Heart right ventricle (tissue), 16 donors: Measurements from ENCODE around the gene TIMM44. TPM values are rescaled to one million over a fixed set of nuclear protein-coding genes. Genes with fewer than 3 reads are reported as not detected.
"Not testable (repeated sequence)": the region's sequence is repeated elsewhere in the genome, so short reads cannot be mapped to it uniquely, and the experiment has no call there.

Experiments
- ATAC-seq, 8 donors: fragments of 200-7000 bp; cut with Tn5 transposase; one replicate each; pipeline ENCODE4 v1.9.1; 2020; ENCODE audit warnings: mild to moderate bottlenecking in 8 of 8, moderate library complexity in 8 of 8, moderate number of reproducible peaks in 1 of 8
- DNase-seq, 2 donors: peaks; one replicate each; pipeline ENCODE4 v3.0.0-alpha.2; 2020
- H3K27ac ChIP-seq, 10 donors: fragments of 200-600 bp; sonication (generic) in 2 of 10; one replicate each; pipeline versions ENCODE4 v1.5.0 to v1.8.0; 2020 to 2022; ENCODE audit warnings: mild to moderate bottlenecking in 3 of 10
- H3K27me3 ChIP-seq, 7 donors: fragments of 200-600 bp; one replicate each; pipeline ENCODE4 v1.8.0; 2021 to 2022; ENCODE audit warnings: mild to moderate bottlenecking in 2 of 7
- H3K36me3 ChIP-seq, 9 donors: fragments of 200-600 bp; sonication (generic) in 1 of 9; one replicate each; pipeline versions ENCODE4 v1.5.0 to v1.8.0; 2020 to 2022; ENCODE audit warnings: mild to moderate bottlenecking in 2 of 9
- H3K4me1 ChIP-seq, 9 donors: fragments of 200-600 bp; sonication (generic) in 1 of 9; one replicate each; pipeline versions ENCODE4 v1.5.0 to v1.8.0; 2020 to 2022; ENCODE audit warnings: mild to moderate bottlenecking in 4 of 9
- H3K4me3 ChIP-seq, 10 donors: fragments of 200-600 bp; sonication (generic) in 2 of 10; one replicate each; pipeline versions ENCODE4 v1.5.0 to v1.8.0; 2020 to 2022; ENCODE audit warnings: mild to moderate bottlenecking in 7 of 10, moderate library complexity in 2 of 10
- H3K9me3 ChIP-seq, 11 donors: fragments of 200-600 bp in 10 of 11; sonication (generic) in 2 of 11; one replicate each; pipeline versions ENCODE4 v1.5.0 to v1.8.0; 2013 to 2022; ENCODE audit warnings: mild to moderate bottlenecking in 2 of 11, control low read depth in 1 of 11, moderate library complexity in 1 of 11
- WGBS, 2 donors: extraction: QIAGEN DNeasy Blood & Tissue Kit; methylation state at CpG; one replicate each; pipeline ENCODE4 v1.1.7; 2013; ENCODE audit warnings: inconsistent platforms in 1 of 2; 5-methylcytosine and 5-hydroxymethylcytosine counted together
- intact Hi-C, 10 donors: fragments of 100-400 bp; cut with DNase I; formaldehyde crosslinking; loops; one replicate each; pipeline versions ENCODE4 v1.11.1 to v1.14.2; 2022
- polyA plus RNA-seq, 2 donors: library from polyadenylated mRNA; stranded (reverse); fragments of 200-250 nt; gene quantifications; one replicate each; pipeline ENCODE4 v1.2.3, GENCODE V29; 2013
- total RNA-seq, 10 donors: library from RNA; stranded (reverse); fragmentation: NEBNext Ultra II Directional in 3 of 10; extraction: Animal tissue kit (Norgen Biotek cat#: 25700) in 3 of 10; gene quantifications; one replicate each; pipeline versions ENCODE4 v1.2.1 to v1.2.4, GENCODE V29; 2021 to 2023
- TF ChIP-seq, protein P1 (sequence below), 9 donors: fragments of 200-600 bp; sonication (generic) in 2 of 9; IDR thresholded peaks; one replicate each; pipeline versions ENCODE4 v1.5.0 to v1.8.0; 2021 to 2022; ENCODE audit warnings: antibody characterized with exemption in 9 of 9, mild to moderate bottlenecking in 5 of 9, moderate library complexity in 1 of 9
- donor health status: Arrhythmogenic right ventricular cardiomyopathy.
- donor health status: ischemic (EF 13 %, LVEDD 7.1; RV severe dilation, severe dysfunction).
- donor health status: healthy with polysubstance abuse.
- donor health status: DM: no; HTN: yes; CAD: no.
- donor health status: DM: no; HTN: no; CAD: no.
- donor health status: ischemic (EF 25% LVEDD 6.9; RV normal size, moderate dysfunction).
- donor health status: ischemic (EF 25% LVEDD 5.7; RV mildly dilated, moderate dysfunction).
- donor health status: healthy.
- donor health status: DM: yes; HTN: yes; CAD: no.
- donor health status: Ischemic cardiomyopathy.
- donor health status: ischemic (EF 35%, LVEDD 5.7; RV mildly dilated, moderate dysfunction).
- donor health status: nonischemic (EF 11% LVEDD 7.7; RV severe dilation, severe dysfunction).
- donor health status: DM: yes; HTN: yes; CAD: no.
- donor health status: PGD.
- donor health status: ischemic (EF 29% LVEDD 5.4; RV normal size, mild dysfunction).
- donor health status: nonischemic (EF 23%, LVEDD 6.1; RV moderate dilation, normal function).

The TIMM44 gene
- total and polyA plus RNA-seq, 12 donors: 54.9 to 188 (median 73.1) TPM

DNA sequence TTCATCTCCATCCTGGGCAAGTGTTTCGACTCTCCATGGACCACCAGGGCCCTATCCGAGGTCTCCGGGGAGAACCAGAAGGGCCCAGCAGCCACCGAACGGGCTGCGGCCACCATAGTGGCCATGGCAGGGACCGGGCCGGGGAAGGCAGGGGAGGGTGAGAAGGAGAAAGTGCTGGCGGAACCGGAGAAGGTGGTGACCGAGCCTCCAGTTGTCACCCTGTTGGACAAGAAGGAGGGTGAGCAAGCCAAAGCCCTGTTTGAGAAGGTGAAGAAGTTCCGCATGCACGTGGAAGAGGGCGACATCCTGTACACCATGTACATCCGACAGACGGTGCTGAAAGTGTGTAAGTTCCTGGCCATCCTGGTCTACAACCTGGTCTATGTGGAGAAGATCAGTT is 44.5 kb downstream of the TIMM44 start:
- intact Hi-C loops: no loop called here
- ATAC-seq (no peak), DNase-seq (no peak)
- Histone ChIP-seq H3K4me1 (peaks cover 3 to 11% (median 8%) of the 10 kb centered on the region in 9 donors), H3K4me3 (no peak overlapping the region), H3K27ac (no peak overlapping the region), H3K9me3 (no peaks in the 10 kb centered on the region), H3K36me3 (no peaks in the 10 kb centered on the region), H3K27me3 (peaks cover 0 to 17% (median 10%) of the 10 kb centered on the region in 7 donors)
- 90 to 94% methylated on average over 16 of the region's 16 CpGs for WGBS, 2 donors
- TF ChIP-seq, protein P1, sequence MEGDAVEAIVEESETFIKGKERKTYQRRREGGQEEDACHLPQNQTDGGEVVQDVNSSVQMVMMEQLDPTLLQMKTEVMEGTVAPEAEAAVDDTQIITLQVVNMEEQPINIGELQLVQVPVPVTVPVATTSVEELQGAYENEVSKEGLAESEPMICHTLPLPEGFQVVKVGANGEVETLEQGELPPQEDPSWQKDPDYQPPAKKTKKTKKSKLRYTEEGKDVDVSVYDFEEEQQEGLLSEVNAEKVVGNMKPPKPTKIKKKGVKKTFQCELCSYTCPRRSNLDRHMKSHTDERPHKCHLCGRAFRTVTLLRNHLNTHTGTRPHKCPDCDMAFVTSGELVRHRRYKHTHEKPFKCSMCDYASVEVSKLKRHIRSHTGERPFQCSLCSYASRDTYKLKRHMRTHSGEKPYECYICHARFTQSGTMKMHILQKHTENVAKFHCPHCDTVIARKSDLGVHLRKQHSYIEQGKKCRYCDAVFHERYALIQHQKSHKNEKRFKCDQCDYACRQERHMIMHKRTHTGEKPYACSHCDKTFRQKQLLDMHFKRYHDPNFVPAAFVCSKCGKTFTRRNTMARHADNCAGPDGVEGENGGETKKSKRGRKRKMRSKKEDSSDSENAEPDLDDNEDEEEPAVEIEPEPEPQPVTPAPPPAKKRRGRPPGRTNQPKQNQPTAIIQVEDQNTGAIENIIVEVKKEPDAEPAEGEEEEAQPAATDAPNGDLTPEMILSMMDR (IDR thresholded peaks at IDR 0.05): no peak

DNA sequence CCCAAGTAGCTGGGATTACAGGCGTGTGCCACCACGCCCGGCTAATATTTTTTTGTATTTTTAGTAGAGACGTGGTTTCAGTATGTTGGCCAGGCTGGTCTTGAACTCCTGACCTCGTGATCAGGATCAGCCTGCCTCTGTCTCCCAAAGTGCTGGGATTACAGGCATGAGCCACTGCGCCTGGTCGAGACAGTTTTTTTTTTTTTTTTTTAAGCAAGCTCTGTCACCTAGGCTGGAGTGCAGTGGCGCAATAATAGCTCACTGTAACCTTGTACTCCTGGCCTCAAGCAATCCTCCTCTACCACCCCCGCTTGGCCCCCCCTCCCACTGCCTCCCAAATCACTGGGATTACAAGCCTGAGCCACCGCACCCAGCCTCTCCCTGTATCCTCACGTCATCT is 46.2 kb downstream of the TIMM44 start:
- DNase-seq (no peak), ATAC-seq (no peak)
- Histone ChIP-seq H3K9me3 (no peaks in the 10 kb centered on the region), H3K4me3 (no peak overlapping the region), H3K4me1 (peaks cover 0 to under 1% (median 0%) of the 10 kb centered on the region in 9 donors), H3K27ac (no peak overlapping the region), H3K36me3 (no peaks in the 10 kb centered on the region), H3K27me3 (peaks cover 0 to 30% (median 20%) of the 10 kb centered on the region in 7 donors)
- TF ChIP-seq, protein P1 (IDR thresholded peaks at IDR 0.05): no peak
- intact Hi-C loops: no loop called here
- 86 to 88% methylated on average over 11 of the region's 11 CpGs for WGBS, 2 donors

DNA sequence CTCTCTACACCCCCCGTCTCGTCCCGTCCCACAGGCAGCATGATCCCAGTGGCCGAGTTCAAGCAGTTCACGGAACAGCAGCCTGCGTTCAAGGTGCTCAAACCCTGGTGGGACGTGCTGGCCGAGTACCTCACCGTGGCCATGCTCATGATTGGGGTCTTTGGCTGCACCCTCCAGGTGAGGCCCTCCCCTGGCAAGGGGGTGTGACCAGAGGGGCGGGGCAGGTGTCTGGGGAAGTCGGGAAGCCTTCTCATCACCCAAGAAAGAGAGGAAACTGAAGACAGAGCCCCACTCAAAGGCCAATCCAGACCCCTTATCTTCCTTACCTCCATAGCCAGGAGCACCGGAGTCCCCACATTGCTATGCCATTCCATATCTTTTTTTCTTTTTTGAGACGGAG is 47.9 kb downstream of the TIMM44 start:
- no peaks in the 10 kb centered on the region for H3K9me3 ChIP-seq
- H3K27me3 ChIP-seq: peaks cover 0 to 30% (median 21%) of the 10 kb centered on the region in 7 donors
- H3K4me3 ChIP-seq: no peak overlapping the region
- 83 to 89% methylated on average over 13 of the region's 13 CpGs for WGBS, 2 donors
- H3K36me3 ChIP-seq: no peaks in the 10 kb centered on the region
- TF ChIP-seq, protein P1 (IDR thresholded peaks at IDR 0.05): no peak
- intact Hi-C loops: no loop called here
- H3K27ac ChIP-seq: no peak overlapping the region
- no peaks in the 10 kb centered on the region for H3K4me1 ChIP-seq
- DNase-seq (no peak), ATAC-seq (no peak)

DNA sequence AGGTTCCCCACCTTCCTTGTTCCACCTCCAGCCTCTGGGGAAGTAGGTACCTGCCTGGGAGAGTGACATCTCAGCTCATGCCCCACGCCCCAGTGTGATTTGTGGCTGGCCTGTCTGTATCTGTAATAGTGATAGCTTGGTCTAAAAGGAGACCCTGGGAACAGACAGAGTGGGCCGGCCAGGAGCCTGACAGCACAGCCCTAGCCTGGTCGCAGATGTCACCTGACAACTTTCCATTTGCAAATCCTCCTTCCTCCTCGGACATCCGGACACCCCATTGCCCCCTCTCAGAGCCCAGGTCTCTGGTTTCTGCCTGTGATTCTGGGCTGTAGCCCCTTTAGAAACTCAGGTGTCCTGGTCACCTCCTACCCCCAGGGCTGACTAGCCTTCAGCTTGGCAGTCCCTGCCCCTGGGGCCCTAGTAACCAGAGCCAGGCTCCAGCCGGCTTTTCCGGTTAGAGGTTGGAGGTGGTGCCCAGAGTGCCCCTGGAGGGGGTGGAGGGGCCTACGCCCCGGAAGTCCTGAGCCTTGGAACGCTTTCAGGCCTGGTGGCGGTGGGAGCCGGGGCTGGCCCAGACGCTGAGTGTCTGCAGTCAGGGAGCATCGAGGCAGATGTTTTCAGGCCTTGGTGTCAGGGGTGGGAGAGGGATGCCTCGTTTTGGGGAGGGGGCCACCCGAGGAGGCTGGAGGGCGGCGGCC is 48.7 kb downstream of the TIMM44 start:
- peaks cover 0 to 32% (median 21%) of the 10 kb centered on the region in 7 donors for H3K27me3 ChIP-seq
- TF ChIP-seq, protein P1 (IDR thresholded peaks at IDR 0.05): no peak
- no peaks in the 10 kb centered on the region for H3K4me1 ChIP-seq
- 52 to 61% methylated on average over 16 to 18 of the region's 18 CpGs for WGBS, 2 donors
- no peak overlapping the region for H3K4me3 ChIP-seq
- DNase-seq (no peak), ATAC-seq (no peak)
- no peaks in the 10 kb centered on the region for H3K36me3 ChIP-seq
- intact Hi-C loops: no loop called here
- no peaks in the 10 kb centered on the region for H3K9me3 ChIP-seq
- H3K27ac ChIP-seq: no peak overlapping the region

DNA sequence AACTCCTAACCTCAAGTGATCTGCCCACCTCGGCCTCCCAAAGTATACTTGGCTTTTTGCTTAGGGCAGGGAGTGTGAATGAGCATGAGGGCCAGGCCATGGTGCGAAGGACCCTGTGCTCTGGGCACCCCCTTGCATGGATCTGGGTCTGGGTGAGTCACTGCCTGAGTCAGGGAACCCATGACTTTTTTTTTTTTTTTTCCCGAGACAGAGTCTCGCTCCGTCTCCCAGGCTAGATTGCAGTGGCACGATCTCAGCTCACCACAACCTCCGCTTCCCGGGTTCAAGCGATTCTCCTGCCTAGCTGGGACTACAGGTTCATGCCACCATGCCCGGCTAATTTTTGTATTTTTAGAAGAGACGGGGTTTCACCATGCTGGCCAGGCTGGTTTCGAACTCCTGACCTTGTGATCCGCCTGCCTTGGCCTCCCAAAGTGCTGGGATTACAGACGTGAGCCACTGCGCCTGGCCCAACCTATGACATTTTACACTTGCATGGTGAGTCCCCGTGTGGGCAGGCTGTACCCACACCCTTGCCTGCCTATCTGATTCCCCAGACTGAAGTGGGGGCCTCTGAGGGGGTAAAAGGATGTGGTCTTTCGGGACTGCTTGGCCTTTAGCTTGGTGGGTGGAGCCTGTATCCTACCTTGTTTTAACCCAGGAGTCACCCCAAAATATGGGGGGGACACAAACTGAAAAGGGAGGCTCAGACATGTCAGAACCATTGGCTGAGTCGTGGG is 49.9 kb downstream of the TIMM44 start:
- peaks cover 0 to 45% (median 30%) of the 10 kb centered on the region in 7 donors for H3K27me3 ChIP-seq
- intact Hi-C loops: not testable (repeated sequence)
- WGBS, 2 donors: 83 to 86% methylated on average over 18 of the region's 18 CpGs

More for the DNA sequence above, 49.9 kb downstream of the TIMM44 start:
- not testable (repeated sequence) for H3K4me1 ChIP-seq, DNase-seq, H3K36me3 ChIP-seq, H3K4me3 ChIP-seq, H3K9me3 ChIP-seq, H3K27ac ChIP-seq, ATAC-seq
